ENCODE data around the gene FMN2.
A peak's percentile ranks its signal among the peaks of the same experiment; 100 is the strongest.
"Not testable (repeated sequence)": the region's sequence is repeated elsewhere in the genome, so short reads cannot be mapped to it uniquely, and the experiment has no call there.

FMN2 gene

DNA sequence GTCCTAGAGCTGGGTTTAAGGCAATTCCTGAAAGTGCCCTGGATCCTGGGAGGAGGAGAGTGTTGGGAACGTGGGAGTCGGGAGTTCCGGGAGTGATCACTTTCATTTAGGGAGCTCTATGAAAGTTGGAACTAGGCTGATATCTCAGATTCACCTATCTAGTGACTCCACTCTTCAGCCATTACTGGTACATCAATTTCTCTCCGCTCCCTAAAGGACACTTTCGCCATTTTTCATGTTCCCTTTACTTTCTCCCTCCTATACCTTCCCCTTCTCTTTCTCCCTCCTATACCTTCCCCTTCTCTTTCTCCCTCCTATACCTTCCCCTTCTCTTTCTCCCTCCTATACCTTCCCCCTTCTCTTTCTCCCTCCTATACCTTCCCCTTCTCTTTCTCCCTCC, 93.0 kb downstream of the FMN2 start:
- H3K4me3 ChIP-seq (ENCODE audit: low read depth, low read length); DNase-seq (ENCODE audit: low read depth): not testable (repeated sequence)

GRCh38 chr1:240188139-240188538, 96.5 kb downstream of the FMN2 start:
- DNase-seq (ENCODE audit: low read depth), result no peak
- no peak overlapping the region for H3K4me3 ChIP-seq (ENCODE audit: low read depth, low read length)

GRCh38 chr1:240189386-240189989, 97.8 kb downstream of the FMN2 start:
- no peak overlapping the region for H3K4me3 ChIP-seq (ENCODE audit: low read depth, low read length)
- no peak for DNase-seq (ENCODE audit: low read depth)

GRCh38 chr1:240190881-240191401, 99.3 kb downstream of the FMN2 start:
- no peak overlapping the region for H3K4me3 ChIP-seq (ENCODE audit: low read depth, low read length)
- peak; percentile 96 for DNase-seq (ENCODE audit: low read depth)

DNA sequence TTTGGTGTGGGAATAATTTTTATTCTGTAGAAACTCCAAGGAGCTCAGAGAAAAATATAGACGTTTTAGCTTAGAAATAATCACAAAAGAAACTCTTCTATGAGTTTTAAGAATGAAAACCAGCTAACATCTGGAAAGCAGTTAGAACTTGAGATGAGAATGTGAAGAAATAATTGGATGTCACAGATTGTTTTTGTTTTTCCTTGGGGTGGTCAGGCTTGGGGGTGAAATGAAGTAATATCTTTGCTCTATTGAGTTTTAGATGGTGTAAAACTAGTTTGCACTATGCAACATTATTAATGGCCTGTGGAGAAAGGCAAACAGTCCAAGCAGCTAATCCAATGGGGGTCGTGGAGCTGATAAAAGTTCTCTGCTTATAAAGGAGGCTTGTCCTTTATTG, 101.2 kb downstream of the FMN2 start:
- no peak overlapping the region for H3K4me3 ChIP-seq (ENCODE audit: low read depth, low read length)
- no peak for DNase-seq (ENCODE audit: low read depth)

DNA sequence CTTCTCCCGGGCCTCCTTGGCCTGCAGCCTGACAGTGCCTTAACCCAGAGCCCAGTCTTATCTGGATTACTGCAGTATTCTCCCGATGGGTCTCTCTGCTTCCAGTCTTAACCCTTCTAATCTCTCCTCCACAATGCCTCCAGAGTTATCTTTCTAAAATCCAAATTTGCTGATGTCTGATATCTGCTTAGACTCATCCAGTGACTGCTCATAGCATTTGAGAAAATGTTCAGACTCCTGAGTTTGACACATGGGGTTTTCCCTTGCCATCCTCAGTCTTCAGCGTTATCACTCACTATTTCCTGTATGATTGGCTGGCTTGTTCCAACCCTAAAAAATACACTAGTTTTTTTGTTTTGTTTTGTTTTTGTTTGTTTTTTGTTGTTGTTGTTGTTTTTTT, 102.0 kb downstream of the FMN2 start:
- no peak for DNase-seq (ENCODE audit: low read depth)

DNA sequence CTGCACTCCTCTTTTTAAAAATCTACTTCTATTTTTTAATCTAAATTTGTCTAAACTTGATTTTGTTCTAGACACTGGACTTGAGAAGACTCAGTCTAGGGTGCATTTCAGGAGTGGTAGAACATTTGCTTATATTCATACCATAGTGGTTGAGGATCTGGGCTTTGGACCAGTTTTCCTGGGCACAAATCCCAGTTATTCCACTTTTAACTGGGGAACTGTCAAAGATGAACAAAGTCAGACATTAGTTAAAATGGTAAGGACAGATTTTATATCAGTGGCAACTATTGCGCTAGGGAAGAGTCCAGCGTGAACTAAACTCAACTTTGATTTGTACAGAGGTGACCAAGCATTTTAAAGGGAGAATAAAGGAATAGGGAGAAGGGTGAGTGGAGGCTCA, 102.4 kb downstream of the FMN2 start:
- DNase-seq (ENCODE audit: low read depth), result peak; percentile 35
- no peak overlapping the region for H3K4me3 ChIP-seq (ENCODE audit: low read depth, low read length)

More for the DNA sequence above, 102.0 kb downstream of the FMN2 start:
- H3K4me3 ChIP-seq (ENCODE audit: low read depth, low read length), result no peak overlapping the region

GRCh38 chr1:240198376-240198775, 106.7 kb downstream of the FMN2 start:
- DNase-seq (ENCODE audit: low read depth), result no peak
- H3K4me3 ChIP-seq (ENCODE audit: low read depth, low read length), result no peak overlapping the region

DNA sequence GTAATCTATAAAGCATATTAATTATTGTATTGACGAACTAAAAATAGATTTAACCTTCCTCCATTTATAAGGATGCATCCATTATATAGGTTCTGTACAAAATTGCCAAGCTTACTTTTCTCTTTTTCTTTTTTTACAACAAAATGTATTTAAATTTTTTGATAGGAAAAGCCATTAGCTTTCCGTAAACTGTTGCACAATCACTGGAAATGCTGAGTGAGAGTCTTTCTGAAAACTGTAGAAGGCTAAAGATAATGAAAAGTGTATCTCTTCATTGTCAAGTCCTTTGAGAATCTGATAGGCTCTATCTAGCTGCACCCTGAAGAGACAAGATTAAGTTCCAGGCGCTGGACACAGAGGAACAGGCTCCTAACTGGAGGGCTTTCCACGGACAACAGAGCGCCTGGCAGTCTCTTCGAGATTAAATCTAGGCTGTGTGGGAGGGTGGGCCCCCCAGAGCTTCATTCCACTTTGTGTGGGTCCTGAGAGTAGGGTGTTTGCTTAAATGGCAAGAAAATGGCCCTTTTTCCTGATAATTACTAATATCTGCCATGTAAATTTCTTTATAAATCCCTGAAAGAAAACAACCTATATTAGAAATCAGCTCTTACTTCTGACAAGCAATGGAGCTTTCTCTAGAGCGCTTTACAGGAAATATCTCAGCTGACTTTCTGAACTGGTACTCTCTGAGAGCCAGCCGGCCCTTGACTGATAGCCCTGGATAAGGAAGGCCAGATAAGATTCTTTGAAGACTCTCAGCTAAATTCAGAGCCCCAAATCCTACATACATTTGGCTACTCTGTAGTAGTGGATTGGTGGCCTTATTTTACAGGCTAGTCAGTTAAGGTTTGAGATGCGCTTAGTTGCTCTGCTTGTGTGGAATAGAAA, 108.3 kb downstream of the FMN2 start:
- no peak for DNase-seq (ENCODE audit: low read depth)
- no peak overlapping the region for H3K4me3 ChIP-seq (ENCODE audit: low read depth, low read length)

DNA sequence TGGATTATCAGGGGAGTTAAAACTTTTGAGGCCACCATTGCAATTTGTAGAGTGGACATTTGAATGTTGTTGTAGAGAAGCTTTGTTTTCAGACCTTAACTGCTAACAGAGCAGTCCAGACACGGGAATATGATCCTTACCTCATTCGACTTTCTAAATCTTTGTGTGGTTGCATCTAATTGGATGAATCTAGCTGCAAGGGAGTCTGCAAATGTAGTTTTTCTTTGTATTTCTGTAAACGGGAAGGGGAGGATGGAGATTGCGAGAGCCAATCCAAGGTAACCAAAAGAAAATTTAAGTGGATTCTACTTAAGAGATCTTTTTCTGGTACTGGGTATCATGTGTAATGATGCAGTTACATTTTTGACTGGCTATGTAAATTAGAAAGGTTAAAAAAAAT, 110.2 kb downstream of the FMN2 start:
- no peak for DNase-seq (ENCODE audit: low read depth)
- no peak overlapping the region for H3K4me3 ChIP-seq (ENCODE audit: low read depth, low read length)

DNA sequence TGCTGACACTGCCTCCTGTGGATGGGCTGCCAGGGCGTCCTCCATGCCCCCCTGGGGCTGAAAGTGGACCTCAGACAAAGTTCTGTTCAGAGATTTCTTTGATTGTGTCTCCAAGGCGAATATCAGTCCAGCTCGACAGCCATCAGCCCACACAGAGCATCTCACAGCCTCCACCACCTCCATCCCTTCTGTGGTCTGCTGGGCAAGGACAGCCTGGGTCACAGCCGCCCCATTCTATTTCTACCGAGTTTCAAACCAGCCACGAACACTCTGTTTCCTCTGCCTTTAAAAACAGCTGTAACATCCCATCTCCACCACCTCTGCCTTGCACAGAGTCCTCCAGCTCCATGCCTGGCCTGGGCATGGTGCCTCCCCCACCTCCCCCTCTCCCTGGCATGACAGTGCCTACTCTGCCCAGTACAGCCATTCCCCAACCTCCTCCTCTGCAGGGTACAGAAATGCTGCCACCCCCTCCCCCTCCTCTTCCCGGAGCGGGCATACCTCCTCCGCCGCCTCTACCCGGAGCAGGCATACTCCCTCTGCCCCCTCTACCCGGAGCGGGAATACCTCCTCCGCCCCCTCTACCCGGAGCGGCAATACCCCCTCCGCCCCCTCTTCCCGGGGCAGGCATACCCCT, 115.5 kb downstream of the FMN2 start:
- DNase-seq (ENCODE audit: low read depth), result no peak
- no peak overlapping the region for H3K4me3 ChIP-seq (ENCODE audit: low read depth, low read length)

GRCh38 chr1:240210026-240210425, 118.3 kb downstream of the FMN2 start:
- DNase-seq (ENCODE audit: low read depth), result peak; percentile 18
- H3K4me3 ChIP-seq (ENCODE audit: low read depth, low read length), result no peak overlapping the region

DNA sequence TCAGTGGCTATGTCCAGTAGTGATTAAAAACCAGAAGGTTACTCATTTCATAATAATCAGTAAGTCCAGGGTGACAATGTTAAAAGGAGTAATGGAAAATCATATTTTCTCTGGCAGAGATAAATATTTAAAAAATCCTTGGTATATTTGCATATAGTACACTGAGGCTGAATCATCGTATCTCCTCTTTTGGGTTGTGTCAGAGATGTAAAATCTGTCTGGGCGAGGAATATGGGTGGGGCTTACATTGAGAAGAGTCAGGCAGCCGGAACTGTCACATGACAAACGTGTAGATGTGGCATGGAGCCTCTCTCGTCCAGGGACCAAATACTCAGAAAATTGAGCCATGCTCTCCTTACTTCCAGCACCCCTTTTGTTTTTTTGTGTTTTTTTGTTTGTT, 120.9 kb downstream of the FMN2 start:
- no peak overlapping the region for H3K4me3 ChIP-seq (ENCODE audit: low read depth, low read length)
- no peak for DNase-seq (ENCODE audit: low read depth)

GRCh38 chr1:240217403-240217802, 125.7 kb downstream of the FMN2 start:
- H3K4me3 ChIP-seq (ENCODE audit: low read depth, low read length), result no peak overlapping the region
- DNase-seq (ENCODE audit: low read depth), result no peak

GRCh38 chr1:240219104-240219503, 127.4 kb downstream of the FMN2 start:
- no peak overlapping the region for H3K4me3 ChIP-seq (ENCODE audit: low read depth, low read length)
- DNase-seq (ENCODE audit: low read depth), result no peak

DNA sequence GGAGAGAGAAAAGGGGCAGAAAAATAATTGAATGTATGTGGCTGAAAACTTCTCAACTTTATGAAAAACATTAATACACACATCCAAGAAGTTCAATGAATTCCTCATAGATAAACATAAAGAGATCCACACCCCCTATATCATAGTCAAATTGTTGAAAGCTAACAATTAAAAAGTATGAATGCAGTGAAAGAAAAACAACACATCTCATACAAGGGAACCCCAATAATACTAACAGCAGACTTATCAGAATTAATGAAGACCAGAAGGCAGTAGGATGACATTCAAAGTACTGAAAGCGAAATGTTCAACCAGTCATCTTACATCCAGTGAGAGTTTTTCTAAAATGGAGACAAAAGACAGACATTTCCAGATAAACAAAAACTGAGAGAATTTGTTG, 134.4 kb downstream of the FMN2 start:
- H3K4me3 ChIP-seq (ENCODE audit: low read depth, low read length), result no peak overlapping the region

GRCh38 chr1:240230816-240231215, 139.1 kb downstream of the FMN2 start:
- DNase-seq (ENCODE audit: low read depth), result no peak
- H3K4me3 ChIP-seq (ENCODE audit: low read depth, low read length), result no peak overlapping the region

More for the DNA sequence above, 134.4 kb downstream of the FMN2 start:
- no peak for DNase-seq (ENCODE audit: low read depth)

- no peak overlapping the region for H3K4me3 ChIP-seq (ENCODE audit: low read depth, low read length)
- DNase-seq (ENCODE audit: low read depth), result no peak
Observed at GRCh38 chr1:240232530-240232929, 140.8 kb downstream of the FMN2 start.

DNA sequence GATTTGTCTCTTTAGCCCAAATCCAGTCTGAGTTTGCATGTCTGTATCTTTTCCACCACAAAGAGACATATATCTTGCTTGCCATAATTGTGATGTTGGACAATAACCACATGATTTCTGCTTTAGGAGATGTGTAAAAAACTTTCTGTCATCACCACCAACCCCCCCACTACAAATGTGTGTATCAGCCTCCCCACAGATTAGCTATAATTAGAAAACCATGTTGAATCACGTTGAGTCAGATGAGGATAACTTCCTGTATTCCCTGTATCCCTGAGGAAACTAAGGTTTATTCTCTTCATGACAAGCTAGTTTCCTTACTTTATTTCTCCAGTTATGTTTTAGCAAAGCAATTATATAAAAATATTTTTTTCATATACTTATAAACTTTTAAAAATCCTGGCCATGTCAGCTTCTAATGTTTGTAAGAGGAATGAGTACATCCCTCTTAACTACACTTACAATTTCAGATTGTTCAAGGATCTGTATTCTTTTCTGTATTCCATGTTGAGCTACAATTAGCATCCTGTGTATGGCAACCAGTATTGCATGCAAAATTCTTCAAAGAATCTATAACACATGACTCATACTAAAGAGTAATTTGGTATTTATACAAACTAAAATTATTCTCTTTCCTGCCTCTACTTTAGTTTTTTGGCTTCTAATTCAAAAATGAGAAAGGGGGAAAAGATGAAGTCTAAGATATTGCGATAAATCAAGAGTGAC, 143.0 kb downstream of the FMN2 start:
- H3K4me3 ChIP-seq (ENCODE audit: low read depth, low read length), result no peak overlapping the region
- peak; percentile 64 for DNase-seq (ENCODE audit: low read depth)
